Ovary (tissue), 9 donors: ENCODE data around the gene TENM4. TPM values are rescaled to one million over a fixed set of nuclear protein-coding genes. Genes with fewer than 3 reads are reported as not detected.

Experiments
- DNase-seq, 5 donors: peaks; one replicate each; pipeline ENCODE4 v3.0.0-alpha.2; 2019 to 2020
- H3K27ac ChIP-seq, 2 donors: fragments of 200-600 bp; one replicate each; pipeline versions ENCODE4 v1.5.1 to v1.8.0; 2019 to 2022
- H3K27me3 ChIP-seq: fragments of 200-600 bp; one replicate; pipeline ENCODE4 v1.8.0; 2022
- H3K36me3 ChIP-seq: fragments of 200-600 bp; sonication (generic); one replicate; pipeline ENCODE4 v1.5.1; 2019
- H3K4me1 ChIP-seq: one replicate; pipeline ENCODE4 v1.8.1; 2013; ENCODE audit warnings: mild to moderate bottlenecking, moderate library complexity; ENCODE audit not compliant: insufficient read depth
- H3K4me3 ChIP-seq: fragments of 200-600 bp; sonication (generic); one replicate; pipeline ENCODE4 v1.5.1; 2017
- H3K9me3 ChIP-seq, 2 donors: fragments of 200-600 bp in 1 of 2; sonication (generic) in 1 of 2; one replicate each; pipeline versions ENCODE4 v1.5.1 to v1.8.1; 2013 to 2019; ENCODE audit warnings: mild to moderate bottlenecking in 1 of 2, moderate library complexity in 1 of 2
- CTCF ChIP-seq, 3 donors: fragments of 450-650 bp in 2 of 3; fragments of 200-600 bp in 1 of 3; IDR thresholded peaks; one replicate each; pipeline versions ENCODE4 v1.5.1 to v1.8.0; 2016 to 2022; ENCODE audit warnings: antibody characterized with exemption in 3 of 3, mild to moderate bottlenecking in 1 of 3
- EP300 ChIP-seq: sonication (generic); formaldehyde crosslinking; IDR thresholded peaks from one replicate; pipeline ENCODE4 v1.6.1; 2017; ENCODE audit warnings: antibody characterized with exemption
- POLR2A ChIP-seq: fragments of 450-650 bp; IDR thresholded peaks from one replicate; pipeline ENCODE4 v1.6.1; 2017; ENCODE audit warnings: antibody characterized with exemption, mild to moderate bottlenecking, moderate library complexity
- WGBS, 3 donors: extraction: QIAGEN DNeasy Blood & Tissue Kit in 1 of 3; methylation state at CpG; one replicate each; pipeline versions ENCODE4 v1.1.5 to v1.1.7; 2013 to 2017; 5-methylcytosine and 5-hydroxymethylcytosine counted together
- intact Hi-C, 4 donors: fragments of 100-400 bp; cut with DNase I; formaldehyde crosslinking; loops; one replicate each; pipeline versions ENCODE4 v1.11.0 to v1.15.1; 2022 to 2023
- polyA plus RNA-seq, 2 donors: library from polyadenylated mRNA; stranded (reverse); fragments of 200-250 nt in 1 of 2; fragments of 350-450 nt in 1 of 2; fragmentation: Illumina TruSeq in 1 of 2; extraction: RNeasy Lipid Tissue Mini Kit (QIAGEN cat#74804) in 1 of 2; gene quantifications; one replicate each; pipeline ENCODE4 v1.2.3, GENCODE V29; 2013 to 2014
- total RNA-seq, 7 donors: library from RNA; depleted of rRNA in 2 of 7; stranded (reverse); fragments of >200 nt in 2 of 7; fragmentation: NEBNext Ultra II Directional in 3 of 7; extraction: Animal tissue kit (Norgen Biotek cat#: 25700) in 3 of 7; gene quantifications; one replicate each; pipeline versions ENCODE4 v1.1.0 to v1.2.4, GENCODE V29; 2016 to 2023
- donor health status: DM: no; HTN: no; CAD: no; lungs with moderate emphysema.
- donor health status: DM: no; HTN: no; CAD: no.
- donor health status: Bipolar disorder and iron deficiency.
- donor health status: DM: yes; HTN: yes; CAD: no.
- donor health status: DM: no; HTN: no; CAD: no.
- donor health status: DM: yes; HTN: yes; CAD: no.

Gene TENM4
- total and polyA plus RNA-seq, 9 donors = 11.0 to 206 (median 107) TPM

GRCh38 chr11:78791964-78792363 lies 648.9 kb downstream of the TENM4 start:
- Histone ChIP-seq H3K27ac (no peak overlapping the region), H3K4me3 (no peak overlapping the region), H3K4me1 (peaks cover 1% of the 10 kb centered on the region), H3K27me3 (no peaks in the 10 kb centered on the region), H3K9me3 (no peaks in the 10 kb centered on the region), H3K36me3 (no peaks in the 10 kb centered on the region)
- DNase-seq = no peak
- intact Hi-C loops = no loop called here
- no peak for TF ChIP-seq EP300
- TF ChIP-seq CTCF (IDR thresholded peaks at IDR 0.05) = no peak
- TF ChIP-seq POLR2A = no peak

GRCh38 chr11:78791254-78791653 lies 649.6 kb downstream of the TENM4 start:
- WGBS, 3 donors = 92 to 100% (median 95%) methylated on average over 1 of the region's 1 CpG
- no peak for DNase-seq
- Histone ChIP-seq H3K9me3 (no peaks in the 10 kb centered on the region), H3K36me3 (no peaks in the 10 kb centered on the region), H3K27ac (no peak overlapping the region), H3K27me3 (no peaks in the 10 kb centered on the region), H3K4me3 (no peak overlapping the region), H3K4me1 (peaks cover 1% of the 10 kb centered on the region)
- intact Hi-C loops = no loop called here
- TF ChIP-seq EP300 (no peak), CTCF (IDR thresholded peaks at IDR 0.05) (no peak), POLR2A (no peak)

GRCh38 chr11:78790784-78791183 lies 650.0 kb downstream of the TENM4 start:
- no peak overlapping the region for H3K27ac ChIP-seq
- H3K4me1 ChIP-seq = peaks cover 1% of the 10 kb centered on the region
- H3K27me3 ChIP-seq = no peaks in the 10 kb centered on the region
- intact Hi-C loops = no loop called here
- H3K4me3 ChIP-seq = no peak overlapping the region
- no peak for DNase-seq
- H3K9me3 ChIP-seq = no peaks in the 10 kb centered on the region
- no peak for TF ChIP-seq CTCF (IDR thresholded peaks at IDR 0.05)
- TF ChIP-seq POLR2A = no peak
- no peak for TF ChIP-seq EP300
- H3K36me3 ChIP-seq = no peaks in the 10 kb centered on the region

- H3K4me3 ChIP-seq = no peak overlapping the region
- peaks cover 1% of the 10 kb centered on the region for H3K4me1 ChIP-seq
- no peak for TF ChIP-seq EP300
- TF ChIP-seq POLR2A = no peak
- TF ChIP-seq CTCF (IDR thresholded peaks at IDR 0.05) = no peak
- 88 to 96% (median 91%) methylated on average over 1 of the region's 1 CpG for WGBS, 3 donors
- intact Hi-C loops = no loop called here
- H3K27me3 ChIP-seq = no peaks in the 10 kb centered on the region
- no peaks in the 10 kb centered on the region for H3K36me3 ChIP-seq
- no peaks in the 10 kb centered on the region for H3K9me3 ChIP-seq
- H3K27ac ChIP-seq = no peak overlapping the region
- no peak for DNase-seq
These were observed 651.5 kb downstream of the TENM4 start for GRCh38 chr11:78789375-78789774.

GRCh38 chr11:78788533-78788932 lies 652.3 kb downstream of the TENM4 start:
- no peak for DNase-seq
- Histone ChIP-seq H3K4me1 (peaks cover 1% of the 10 kb centered on the region), H3K9me3 (no peaks in the 10 kb centered on the region), H3K36me3 (no peaks in the 10 kb centered on the region), H3K4me3 (no peak overlapping the region), H3K27ac (no peak overlapping the region), H3K27me3 (no peaks in the 10 kb centered on the region)
- intact Hi-C loops = no loop called here
- 93 to 97% (median 94%) methylated on average over 1 of the region's 1 CpG for WGBS, 3 donors
- TF ChIP-seq CTCF (IDR thresholded peaks at IDR 0.05) (no peak), POLR2A (no peak), EP300 (no peak)
